ENCODE data around the gene STARD5.
A peak's percentile ranks its signal among the peaks of the same experiment; 100 is the strongest.

Gene STARD5

GRCh38 chr15:81279621-81280485 lies 44.1 kb downstream of the STARD5 start:
- no peak for TF ChIP-seq CTCF (IDR thresholded peaks at IDR 0.05; ENCODE audit: extremely low read depth, missing control alignments)
- DNase-seq (ENCODE audit: low spot score) = no peak

- TF ChIP-seq CTCF (IDR thresholded peaks at IDR 0.05; ENCODE audit: extremely low read depth, missing control alignments) = no peak
- no peak for DNase-seq (ENCODE audit: low spot score)
Observed at GRCh38 chr15:81278306-81279029, 45.5 kb downstream of the STARD5 start.

GRCh38 chr15:81277851-81278250 lies 46.1 kb downstream of the STARD5 start:
- DNase-seq (ENCODE audit: low spot score) = no peak
- TF ChIP-seq CTCF (IDR thresholded peaks at IDR 0.05; ENCODE audit: extremely low read depth, missing control alignments) = no peak

- TF ChIP-seq CTCF (IDR thresholded peaks at IDR 0.05; ENCODE audit: extremely low read depth, missing control alignments) = no peak
- DNase-seq (ENCODE audit: low spot score) = no peak
Observed at GRCh38 chr15:81276967-81277366, 47.0 kb downstream of the STARD5 start.

- DNase-seq (ENCODE audit: low spot score) = no peak
- TF ChIP-seq CTCF (IDR thresholded peaks at IDR 0.05; ENCODE audit: extremely low read depth, missing control alignments) = no peak
Observed at GRCh38 chr15:81275711-81276392, 48.1 kb downstream of the STARD5 start.

GRCh38 chr15:81274931-81275707 lies 48.8 kb downstream of the STARD5 start:
- peak; percentile 67 for TF ChIP-seq CTCF (IDR thresholded peaks at IDR 0.05; ENCODE audit: extremely low read depth, missing control alignments)
- peak; percentile 77 for DNase-seq (ENCODE audit: low spot score)
